K562 (cell line): ENCODE measurements around the gene CARD10. TPM values are rescaled to one million over a fixed set of nuclear protein-coding genes. Genes with fewer than 3 reads are reported as not detected.

Experiments used
- CBFB ChIP-seq: sonication (generic); formaldehyde crosslinking; IDR thresholded peaks from 2 replicates; pipeline ENCODE4 v1.4.0; 2020; ENCODE audit warnings: mild to moderate bottlenecking, missing genetic modification reagents
- CHD1 ChIP-seq: fragments of 200-600 bp; sonication (generic); IDR thresholded peaks from one replicate; pipeline ENCODE4 v1.6.1; 2012; ENCODE audit warnings: mild to moderate bottlenecking, moderate library complexity, low read length, inconsistent platforms
- FOSL1 ChIP-seq: fragments of 200-800 bp; sonication (Bioruptor generic); conservative IDR thresholded peaks from 2 replicates; pipeline ENCODE4 v1.6.1; 2016; ENCODE audit warnings: missing genetic modification characterization, missing compliant biosample characterization
- FOXA3 ChIP-seq, 2 experiments: fragments of 450-650 bp in 1 of 2; sonication (generic) in 1 of 2; formaldehyde crosslinking; IDR thresholded peaks in 1 of 2; conservative IDR thresholded peaks in 1 of 2; 2 replicates each; pipeline versions ENCODE4 v1.4.0 to v1.8.0; 2020 to 2022; ENCODE audit warnings: mild to moderate bottlenecking in 2 of 2, missing genetic modification reagents in 1 of 2
- HIVEP1 ChIP-seq: fragments of 250-450 bp; sonication (Bioruptor Pico); IDR thresholded peaks from 2 replicates; pipeline ENCODE4 v1.4.0; 2020; ENCODE audit warnings: mild to moderate bottlenecking
- ILF3 ChIP-seq: fragments of 450-650 bp; IDR thresholded peaks from 2 replicates; pipeline ENCODE4 v1.6.1; 2018; ENCODE audit warnings: antibody characterized with exemption, mild to moderate bottlenecking, moderate library complexity, borderline replicate concordance
- L3MBTL2 ChIP-seq: fragments of 450-650 bp; IDR thresholded peaks from 2 replicates; pipeline ENCODE4 v1.6.1; 2016; ENCODE audit warnings: mild to moderate bottlenecking, moderate library complexity
- MBD2 ChIP-seq: sonication (generic); IDR thresholded peaks from 2 replicates; pipeline ENCODE4 v1.6.1; 2016; ENCODE audit warnings: low read depth, borderline replicate concordance
- NUFIP1 ChIP-seq: fragments of 450-650 bp; IDR thresholded peaks from 2 replicates; pipeline ENCODE4 v1.6.1; 2018; ENCODE audit not compliant: partially characterized antibody
- POLR3A ChIP-seq: IDR thresholded peaks from 2 replicates; pipeline ENCODE4 v1.6.1; 2011; ENCODE audit warnings: borderline replicate concordance, mild to moderate bottlenecking, moderate library complexity; ENCODE audit not compliant: insufficient read length, insufficient read depth; ENCODE audit errors: extremely low read depth
- ZBTB1 ChIP-seq: sonication (generic); formaldehyde crosslinking; IDR thresholded peaks from 2 replicates; pipeline ENCODE4 v1.8.1; 2023; ENCODE audit warnings: missing genetic modification reagents, low read depth, mild to moderate bottlenecking, borderline replicate concordance
- ZFPM2 ChIP-seq: fragments of 250-450 bp; sonication (Bioruptor Pico); IDR thresholded peaks from 2 replicates; pipeline ENCODE4 v1.5.1; 2022; ENCODE audit warnings: mild to moderate bottlenecking
- ZNF134 ChIP-seq: fragments of 250-450 bp; sonication (Bioruptor Pico); conservative IDR thresholded peaks from 2 replicates; pipeline ENCODE4 v1.4.0; 2020
- ZNF143 ChIP-seq: sonication (generic); formaldehyde crosslinking; IDR thresholded peaks from 2 replicates; pipeline ENCODE4 v1.9.0; 2022; ENCODE audit warnings: mild to moderate bottlenecking, missing genetic modification reagents
- ZNF253 ChIP-seq: fragments of 250-450 bp; sonication (Bioruptor Pico); conservative IDR thresholded peaks from 2 replicates; pipeline ENCODE4 v1.6.1; 2021; ENCODE audit warnings: mild to moderate bottlenecking
- ZNF280B ChIP-seq: fragments of 250-450 bp; sonication (Bioruptor Pico); IDR thresholded peaks from 2 replicates; pipeline ENCODE4 v1.5.1; 2021; ENCODE audit warnings: mild to moderate bottlenecking
- ZNF639 ChIP-seq, 2 experiments: fragments of 200-800 bp in 1 of 2; sonication (Bioruptor generic) in 1 of 2; sonication (generic) in 1 of 2; formaldehyde crosslinking in 1 of 2; IDR thresholded peaks in 1 of 2; conservative IDR thresholded peaks in 1 of 2; 2 replicates each; pipeline versions ENCODE4 v1.5.0 to v1.6.1; 2016 to 2020; ENCODE audit warnings: missing compliant biosample characterization in 1 of 2, missing genetic modification characterization in 1 of 2, missing genetic modification reagents in 1 of 2
- ZNF644 ChIP-seq: fragments of 200-800 bp; sonication (Bioruptor generic); IDR thresholded peaks from 2 replicates; pipeline ENCODE4 v1.6.1; 2016; ENCODE audit warnings: low read depth, missing genetic modification characterization, missing compliant biosample characterization
- polyA plus RNA-seq, 8 experiments: library from polyadenylated mRNA; depleted of rRNA in 4 of 8; stranded (reverse) in 5 of 8; unstranded in 3 of 8; fragments of >200 nt; fragmentation: Nextera tagmentation in 2 of 8; fragmentation: Illumina TruSeq in 1 of 8; extraction: Ambion mirVana in 2 of 8; extraction: Trizol in 1 of 8; gene quantifications; 2 replicates each; pipeline versions ENCODE4 v1.2.1 to v1.2.3, GENCODE V29; 2011 to 2014; ENCODE audit warnings: inconsistent platforms in 1 of 8, missing spikeins in 1 of 8
- total RNA-seq, 7 experiments: library from RNA; depleted of rRNA in 6 of 7; stranded (reverse); fragments of >200 nt in 6 of 7; fragmentation: Illumina TruSeq in 2 of 7; extraction: Trizol in 2 of 7; gene quantifications; 2 replicates each; pipeline versions ENCODE4 v1.2.1 to v1.2.3, GENCODE V29; 2011 to 2021; ENCODE audit warnings: low replicate concordance in 1 of 7
- TF ChIP-seq, protein P1 (sequence below): fragments of 450-650 bp; IDR thresholded peaks from 2 replicates; pipeline ENCODE4 v1.7.0; 2016; ENCODE audit warnings: borderline replicate concordance
- TF ChIP-seq, protein P2 (sequence below): fragments of 450-650 bp; IDR thresholded peaks from 2 replicates; pipeline ENCODE4 v1.6.1; 2016

CARD10 gene
- total and polyA plus RNA-seq, 9 of the 15 experiments (the other 6 are each of a cell fraction or from before 2014, with no cell fraction given), result 0.13 to 5.8 (median 1.6) TPM

DNA sequence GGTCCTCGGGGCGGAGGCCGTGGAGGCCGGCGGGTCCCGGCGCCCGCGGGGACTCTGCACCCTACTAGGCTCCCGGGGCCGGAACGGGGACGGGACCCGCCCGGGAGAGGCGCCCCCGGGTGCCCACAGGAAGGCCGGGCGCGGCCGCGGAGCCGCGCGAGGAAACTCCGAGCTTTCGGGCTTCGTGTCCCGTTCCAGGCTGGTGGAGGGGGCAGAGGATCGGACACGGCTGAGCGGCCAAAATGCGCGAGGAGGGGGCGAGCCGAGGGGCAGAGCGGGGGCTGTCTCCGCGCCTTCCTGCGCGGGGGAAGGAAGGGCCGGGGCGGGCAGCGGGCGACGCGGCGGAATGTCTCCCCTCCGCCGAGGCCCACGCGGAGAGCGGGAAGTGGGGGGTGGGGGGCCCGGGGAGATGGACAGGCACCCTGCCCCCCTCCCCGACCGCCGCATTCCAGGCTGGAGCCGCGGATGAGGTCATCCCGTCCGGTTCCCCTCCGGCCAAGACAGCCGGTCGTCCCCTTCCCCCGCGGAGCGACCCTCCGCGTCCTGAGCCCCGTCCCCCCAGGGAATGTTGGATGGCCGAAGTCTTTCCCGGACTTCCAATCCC is 41.5 kb upstream of the CARD10 start (continued):
- TF ChIP-seq ZNF639 (CRISPR knock-in tag; conservative IDR thresholded peaks at IDR 0.05 in 1 of 2, IDR thresholded peaks at IDR 0.05 in 1 of 2) (no peak), FOXA3 (CRISPR knock-in tag; conservative IDR thresholded peaks at IDR 0.05 in 1 of 2, IDR thresholded peaks at IDR 0.05 in 1 of 2) (no peak), POLR3A (no peak), CHD1 (peak; percentile 18), ZNF253 (CRISPR knock-in tag) (no peak), ZNF644 (tag) (no peak), FOSL1 (tag) (no peak), ZFPM2 (CRISPR knock-in tag) (no peak), ZNF143 (0 out of 2 replicates have a peak, but pooled peaks have one; percentile 13), L3MBTL2 (no peak), ZNF280B (CRISPR knock-in tag) (no peak), MBD2 (no peak), NUFIP1 (no peak), ZBTB1 (CRISPR knock-in tag) (no peak), HIVEP1 (CRISPR knock-in tag) (no peak), ILF3 (no peak), CBFB (CRISPR knock-in tag) (no peak), ZNF134 (CRISPR knock-in tag) (no peak)
- TF ChIP-seq, protein P1, sequence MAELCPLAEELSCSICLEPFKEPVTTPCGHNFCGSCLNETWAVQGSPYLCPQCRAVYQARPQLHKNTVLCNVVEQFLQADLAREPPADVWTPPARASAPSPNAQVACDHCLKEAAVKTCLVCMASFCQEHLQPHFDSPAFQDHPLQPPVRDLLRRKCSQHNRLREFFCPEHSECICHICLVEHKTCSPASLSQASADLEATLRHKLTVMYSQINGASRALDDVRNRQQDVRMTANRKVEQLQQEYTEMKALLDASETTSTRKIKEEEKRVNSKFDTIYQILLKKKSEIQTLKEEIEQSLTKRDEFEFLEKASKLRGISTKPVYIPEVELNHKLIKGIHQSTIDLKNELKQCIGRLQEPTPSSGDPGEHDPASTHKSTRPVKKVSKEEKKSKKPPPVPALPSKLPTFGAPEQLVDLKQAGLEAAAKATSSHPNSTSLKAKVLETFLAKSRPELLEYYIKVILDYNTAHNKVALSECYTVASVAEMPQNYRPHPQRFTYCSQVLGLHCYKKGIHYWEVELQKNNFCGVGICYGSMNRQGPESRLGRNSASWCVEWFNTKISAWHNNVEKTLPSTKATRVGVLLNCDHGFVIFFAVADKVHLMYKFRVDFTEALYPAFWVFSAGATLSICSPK, result no peak
- TF ChIP-seq, protein P2, sequence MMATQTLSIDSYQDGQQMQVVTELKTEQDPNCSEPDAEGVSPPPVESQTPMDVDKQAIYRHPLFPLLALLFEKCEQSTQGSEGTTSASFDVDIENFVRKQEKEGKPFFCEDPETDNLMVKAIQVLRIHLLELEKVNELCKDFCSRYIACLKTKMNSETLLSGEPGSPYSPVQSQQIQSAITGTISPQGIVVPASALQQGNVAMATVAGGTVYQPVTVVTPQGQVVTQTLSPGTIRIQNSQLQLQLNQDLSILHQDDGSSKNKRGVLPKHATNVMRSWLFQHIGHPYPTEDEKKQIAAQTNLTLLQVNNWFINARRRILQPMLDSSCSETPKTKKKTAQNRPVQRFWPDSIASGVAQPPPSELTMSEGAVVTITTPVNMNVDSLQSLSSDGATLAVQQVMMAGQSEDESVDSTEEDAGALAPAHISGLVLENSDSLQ, result peak; percentile 30; the same call in 1 of the 2 replicates
